ENCODE data around the gene PPL.
"Not testable (repeated sequence)": the region's sequence is repeated elsewhere in the genome, so short reads cannot be mapped to it uniquely, and the experiment has no call there.

PPL gene

GRCh38 chr16:4966736-4967453 is 29.9 kb upstream of the PPL start:
- no peak for TF ChIP-seq CTCF (IDR thresholded peaks at IDR 0.05; ENCODE audit: insufficient read depth, low read depth, low read length, missing control alignments)
- no peak for DNase-seq (ENCODE audit: low read depth)
- H3K4me3 ChIP-seq (ENCODE audit: low read length), result no peak overlapping the region

GRCh38 chr16:4963527-4963926 is 26.6 kb upstream of the PPL start:
- not testable (repeated sequence) for H3K4me3 ChIP-seq (ENCODE audit: low read length); DNase-seq (ENCODE audit: low read depth)

GRCh38 chr16:4962716-4963115 is 25.8 kb upstream of the PPL start:
- H3K4me3 ChIP-seq (ENCODE audit: low read length), result no peak overlapping the region
- DNase-seq (ENCODE audit: low read depth), result no peak
- TF ChIP-seq CTCF (IDR thresholded peaks at IDR 0.05; ENCODE audit: insufficient read depth, low read depth, low read length, missing control alignments), result no peak

DNA sequence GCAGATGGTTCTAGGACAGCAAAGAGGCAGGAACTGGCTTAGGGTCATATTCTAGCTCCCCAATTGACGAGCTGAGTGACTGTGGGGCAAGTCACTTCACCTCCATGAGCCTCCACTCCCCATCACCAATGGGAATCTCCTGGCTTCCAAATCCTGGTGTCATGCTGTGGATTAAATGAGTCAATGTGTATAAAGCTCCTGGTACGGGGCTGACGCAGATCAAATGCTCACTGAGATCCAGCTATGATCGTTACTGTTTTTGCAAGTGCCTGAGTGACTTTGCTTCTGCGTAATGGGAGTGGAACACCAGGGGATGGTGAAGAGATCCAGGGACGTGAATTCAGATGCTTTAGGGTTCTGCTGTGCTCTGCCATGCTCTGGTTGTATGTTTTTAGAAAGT is 23.6 kb upstream of the PPL start:
- H3K4me3 ChIP-seq (ENCODE audit: low read length), result no peak overlapping the region
- DNase-seq (ENCODE audit: low read depth), result no peak
- no peak for TF ChIP-seq CTCF (IDR thresholded peaks at IDR 0.05; ENCODE audit: insufficient read depth, low read depth, low read length, missing control alignments)

DNA sequence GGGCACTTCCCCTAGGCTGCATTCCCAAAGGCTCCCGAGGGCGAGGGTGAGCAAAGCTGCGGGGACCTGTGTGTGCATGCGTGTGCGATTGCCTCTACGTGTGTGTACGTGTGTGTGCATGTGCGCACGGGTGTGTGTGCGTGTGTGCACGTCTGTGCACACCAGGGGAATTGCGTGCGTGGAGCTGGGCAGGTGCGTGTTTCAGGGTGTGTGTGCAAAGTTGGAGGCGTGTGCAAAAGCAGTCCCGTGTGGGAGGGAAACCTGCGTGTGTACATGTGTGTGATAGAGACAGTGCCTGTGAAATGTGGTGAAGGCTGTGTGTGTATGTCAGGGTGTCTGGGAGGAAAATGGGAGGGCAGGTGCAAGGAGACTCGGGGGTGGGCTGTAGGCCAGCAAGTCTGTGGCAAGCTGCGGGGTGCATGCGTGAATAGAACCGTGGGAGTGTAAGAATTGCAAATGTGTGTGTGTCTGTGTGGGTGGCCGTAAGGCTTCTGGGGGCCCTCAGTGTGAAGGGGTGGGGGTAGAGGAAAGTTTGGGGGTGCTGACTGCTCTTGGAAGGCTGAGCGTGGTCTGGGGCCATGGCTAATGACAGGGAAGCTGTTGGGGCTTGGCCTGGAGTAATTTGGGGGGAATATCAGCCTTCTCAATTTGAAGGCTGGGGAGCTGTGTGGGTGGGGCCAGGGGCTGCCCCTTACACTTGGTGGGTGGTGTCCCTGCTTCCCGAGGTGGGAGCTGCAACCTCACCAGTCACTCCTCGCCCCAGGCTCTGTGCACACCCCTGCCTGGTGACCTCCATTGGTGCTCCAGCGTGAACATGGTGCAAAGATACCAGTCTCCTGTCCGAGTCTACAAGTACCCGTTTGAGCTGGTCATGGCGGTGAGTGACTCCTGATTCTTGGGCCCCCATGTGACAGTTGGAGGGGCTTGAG is 21.8 kb upstream of the PPL start:
- H3K4me3 ChIP-seq (ENCODE audit: low read length), result peak overlapping the region; percentile 19
- no peak for TF ChIP-seq CTCF (IDR thresholded peaks at IDR 0.05; ENCODE audit: insufficient read depth, low read depth, low read length, missing control alignments)
- DNase-seq (ENCODE audit: low read depth), result no peak

DNA sequence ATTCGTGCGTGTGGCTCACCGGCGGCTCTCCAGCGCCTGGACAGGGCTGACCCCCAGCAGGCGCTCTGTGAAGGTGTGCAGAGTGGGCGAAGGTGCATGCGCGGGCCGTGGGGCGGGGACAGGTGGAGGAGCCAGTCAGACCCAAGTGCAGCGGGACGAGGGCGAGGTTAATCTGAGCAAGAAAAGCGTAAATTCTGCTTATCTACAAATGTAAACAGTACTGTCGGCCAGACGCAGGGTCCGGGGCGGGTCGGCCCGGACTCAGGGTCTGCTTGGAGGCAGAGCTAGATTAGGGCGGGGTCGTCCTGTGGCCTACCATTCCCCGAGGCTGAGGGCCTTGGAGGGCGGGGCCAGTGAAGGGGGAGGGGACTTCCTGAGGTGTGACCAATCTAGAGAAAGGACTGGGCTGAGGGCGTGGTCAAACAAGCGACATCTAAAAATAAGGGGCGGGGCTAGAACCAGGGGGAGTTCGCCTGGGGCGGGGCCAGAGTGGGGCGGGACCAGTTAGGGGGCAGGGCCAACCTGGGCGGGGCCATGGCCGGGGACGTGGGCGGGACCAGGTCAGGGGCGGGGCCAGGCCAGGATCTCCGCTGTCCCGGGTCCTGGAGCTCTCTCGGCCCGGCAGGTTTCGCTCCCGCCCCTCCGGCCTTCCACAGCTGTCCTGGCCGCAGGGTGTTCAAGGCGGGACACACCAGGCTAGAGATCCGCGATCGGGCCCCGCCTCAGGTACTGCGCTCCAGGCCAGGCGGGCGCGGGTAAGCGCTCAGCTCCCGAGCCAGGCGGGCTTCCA is 21.0 kb upstream of the PPL start, which contains the start of gene SEC14L5:
Gene SEC14L5 (plus strand): TSS at position 611 of the 790 bp plus-strand sequence. CDS start 994 bp downstream, outside the sequence.
- peak within 1 kb of the TSS; percentile 64 for H3K4me3 ChIP-seq (ENCODE audit: low read length)
- DNase-seq (ENCODE audit: low read depth), result peak; percentile 98
- TF ChIP-seq CTCF (IDR thresholded peaks at IDR 0.05; ENCODE audit: insufficient read depth, low read depth, low read length, missing control alignments), result no peak

- TF ChIP-seq CTCF (IDR thresholded peaks at IDR 0.05; ENCODE audit: insufficient read depth, low read depth, low read length, missing control alignments), result no peak
- no peak for DNase-seq (ENCODE audit: low read depth)
- peak overlapping the region; percentile 64 for H3K4me3 ChIP-seq (ENCODE audit: low read length)
These were observed 20.4 kb upstream of the PPL start for GRCh38 chr16:4957420-4957719.
